NCI-H1048 (cell line): ENCODE data around the gene NF2.

Experiments
- DNase-seq: peaks from one replicate; lab custom pipeline; 2025; lab: John Stamatoyannopoulos, UW

NF2 gene

DNA sequence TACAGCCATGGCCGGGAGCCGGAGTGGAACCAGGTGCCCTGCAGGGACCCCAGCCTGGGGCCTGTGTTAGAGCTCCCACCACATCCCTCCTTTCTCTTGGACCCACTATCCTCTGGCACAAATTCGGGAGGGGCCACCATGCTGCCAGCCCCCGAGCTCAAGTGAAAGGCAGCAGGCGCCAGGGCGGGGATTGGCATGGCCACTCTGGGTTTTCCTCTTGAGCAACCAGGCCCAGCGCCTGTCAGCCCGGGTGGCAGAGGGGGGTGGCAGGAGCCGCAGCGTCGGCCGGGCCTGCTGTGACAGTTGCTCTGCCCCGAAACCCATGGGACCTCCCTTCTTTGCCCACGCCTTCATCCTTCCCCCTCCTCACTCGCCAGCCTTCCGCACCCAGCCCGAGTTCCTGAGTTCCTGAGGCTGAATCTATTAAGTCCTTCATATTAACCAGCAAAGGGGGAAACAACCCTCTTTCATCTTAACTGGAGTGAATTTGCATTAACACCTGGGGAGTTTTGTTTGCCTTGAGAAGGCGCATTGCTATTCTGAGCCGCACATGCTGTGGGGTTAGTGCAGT is 99.6 kb downstream of the NF2 start:
- no peak for DNase-seq

DNA sequence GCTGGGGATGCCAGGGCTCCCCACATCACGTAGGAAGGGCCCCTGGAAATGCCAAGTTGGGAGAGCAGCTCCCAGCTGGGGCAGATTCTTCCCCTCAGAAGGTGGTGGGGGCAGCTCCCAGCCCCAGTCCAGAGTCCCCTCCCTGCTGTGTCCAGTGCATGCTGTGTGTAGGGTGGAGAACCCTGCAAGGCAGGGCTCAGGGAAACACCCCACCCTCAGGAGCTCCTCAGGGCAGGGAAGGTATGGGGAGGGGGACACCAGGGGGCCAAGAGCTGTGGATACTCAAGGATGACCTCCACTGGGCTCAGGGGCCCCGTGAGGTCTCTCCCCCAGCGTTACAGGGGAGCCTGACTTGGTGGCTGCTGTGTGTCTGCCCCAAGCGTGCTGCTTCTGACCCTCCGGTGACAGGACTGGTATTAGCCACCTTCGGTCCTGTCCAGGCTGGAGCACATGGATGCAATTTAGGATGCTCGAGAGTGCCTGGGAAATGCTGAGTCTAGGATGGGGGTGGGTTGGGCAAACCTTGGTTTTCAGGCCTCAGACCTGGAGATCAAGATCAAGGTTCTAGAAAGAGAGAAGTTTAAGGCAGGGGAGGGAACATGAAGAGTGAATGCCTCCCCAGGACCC is 100.2 kb downstream of the NF2 start:
- no peak for DNase-seq

DNA sequence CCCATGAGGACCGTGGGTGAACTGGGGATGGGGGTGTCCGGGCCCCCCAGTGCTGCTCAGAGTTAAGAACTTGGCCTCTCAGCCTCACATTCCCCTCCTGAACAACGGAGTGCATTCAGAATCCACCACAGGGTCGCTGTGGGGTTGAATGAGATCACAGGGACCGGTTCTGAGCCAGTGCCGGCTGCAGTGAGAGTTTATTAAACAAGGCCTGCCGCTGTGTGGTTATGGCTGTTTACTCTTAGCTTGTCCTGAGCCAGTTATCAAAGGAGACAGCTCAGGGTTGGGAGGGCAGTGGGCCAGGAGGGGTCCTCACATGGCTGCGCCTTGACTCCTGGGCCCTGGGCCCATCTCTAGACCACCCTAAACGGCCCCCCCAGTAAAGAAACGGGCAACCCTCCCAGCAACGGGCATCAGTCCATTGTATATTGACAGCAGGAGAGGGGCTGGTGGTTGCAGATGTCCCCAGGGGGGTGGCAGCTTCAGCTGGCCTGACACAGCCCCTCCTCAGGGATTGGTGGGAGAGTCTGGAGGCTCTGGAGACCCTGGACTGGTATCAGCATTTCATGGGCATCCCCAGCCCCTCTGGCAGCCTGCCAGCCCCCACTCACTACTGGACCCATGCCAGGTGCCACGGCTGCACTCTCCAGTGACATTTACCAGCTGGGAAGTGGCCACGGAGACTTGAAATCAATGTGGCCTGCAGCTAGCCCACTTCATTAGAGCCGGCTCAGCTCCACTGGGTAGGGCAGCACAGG is 101.3 kb downstream of the NF2 start:
- no peak for DNase-seq

DNA sequence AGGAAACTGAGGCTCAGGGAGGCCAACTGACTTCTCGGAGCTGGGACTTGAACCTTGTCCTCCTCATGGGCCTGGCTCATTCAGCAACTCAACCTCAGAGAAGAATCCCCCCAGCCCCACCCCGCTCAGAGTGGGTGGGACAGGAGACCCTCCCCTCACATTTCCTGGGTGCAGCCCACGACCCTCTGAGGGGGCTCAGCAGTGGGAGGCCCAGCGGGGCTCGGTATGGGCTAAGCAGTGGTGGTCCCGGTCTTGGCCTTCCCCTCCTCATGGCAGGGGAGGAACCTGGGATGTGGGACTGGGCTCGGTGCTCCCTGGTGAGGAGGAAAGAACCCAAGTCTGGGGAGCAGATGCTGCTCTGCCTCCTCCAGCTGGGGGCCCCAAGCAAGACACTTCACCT is 102.2 kb downstream of the NF2 start:
- no peak for DNase-seq

DNA sequence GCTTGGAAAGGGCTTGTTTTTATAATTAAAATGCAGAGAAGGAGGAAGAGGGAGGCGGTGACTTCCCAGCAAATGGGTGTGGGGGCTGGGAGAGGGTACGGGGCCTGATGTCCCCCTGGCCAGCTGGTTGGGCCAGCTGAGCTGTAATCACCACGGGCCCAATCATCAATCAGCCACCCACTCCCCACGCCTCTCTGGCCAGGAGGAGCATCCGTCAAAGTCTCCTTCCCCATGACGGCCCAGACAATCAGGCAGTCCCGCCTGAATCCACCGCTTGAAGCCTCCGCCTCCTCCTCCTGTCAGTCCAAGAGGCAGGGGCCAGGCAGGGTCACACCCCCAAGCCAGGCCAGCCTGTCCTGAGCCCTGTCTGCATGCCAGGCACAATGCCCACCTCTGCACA is 103.1 kb downstream of the NF2 start:
- DNase-seq, result no peak

- DNase-seq, result no peak
These were observed 103.6 kb downstream of the NF2 start for GRCh38 chr22:29707010-29707409.

DNA sequence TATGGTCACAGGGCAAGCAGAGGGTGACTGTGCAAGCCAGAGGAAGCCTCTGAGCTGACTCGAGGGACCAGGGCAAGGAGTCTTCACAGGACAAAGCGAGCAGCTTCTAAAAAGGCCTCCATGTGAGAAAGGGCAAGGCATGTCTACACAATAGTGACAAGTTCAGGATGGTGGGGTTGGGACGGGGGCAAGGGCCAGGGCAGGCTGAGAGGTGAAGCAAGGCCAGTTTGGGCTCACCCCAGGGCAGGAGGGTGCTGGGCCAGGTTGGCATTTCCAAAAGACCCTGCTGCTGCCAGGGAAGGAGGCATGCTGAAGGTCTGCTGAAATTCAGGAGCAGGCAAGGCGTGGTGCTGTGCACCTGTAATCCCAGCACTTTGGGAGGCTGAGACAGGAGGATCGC is 104.0 kb downstream of the NF2 start:
- DNase-seq, result no peak

- DNase-seq, result no peak
These were observed 106.8 kb downstream of the NF2 start for GRCh38 chr22:29710193-29710592.

- DNase-seq, result no peak
These were observed 107.6 kb downstream of the NF2 start for GRCh38 chr22:29710922-29711593.

GRCh38 chr22:29712119-29712518 is 108.7 kb downstream of the NF2 start:
- no peak for DNase-seq

DNA sequence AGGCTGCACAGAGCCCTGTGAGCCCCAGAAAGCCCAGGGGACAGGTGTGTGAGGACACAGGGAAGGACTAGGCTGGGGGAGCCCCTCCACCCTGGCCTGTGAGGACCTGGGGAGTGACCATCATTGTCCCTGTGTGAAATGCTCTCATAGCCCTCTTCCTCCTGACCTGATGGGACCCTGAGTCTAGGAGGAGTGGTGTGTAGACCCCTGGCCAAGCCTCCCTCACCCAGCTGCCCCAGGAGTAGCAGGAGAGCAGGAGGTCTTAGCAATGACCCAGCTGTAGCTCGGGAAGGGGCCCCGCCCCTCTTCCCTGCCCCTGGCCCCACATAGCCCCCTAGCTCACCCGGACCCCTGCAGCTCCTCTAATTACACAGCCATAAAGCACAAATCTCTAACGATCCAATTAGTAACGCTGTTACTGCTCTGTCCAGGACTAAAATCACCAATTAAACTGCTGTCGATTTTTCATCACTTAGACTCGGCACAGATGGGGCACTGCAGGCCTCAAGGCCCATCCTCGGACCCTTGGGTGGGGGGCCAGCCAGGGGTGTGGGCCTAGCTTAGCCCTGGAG is 109.8 kb downstream of the NF2 start:
- no peak for DNase-seq

DNA sequence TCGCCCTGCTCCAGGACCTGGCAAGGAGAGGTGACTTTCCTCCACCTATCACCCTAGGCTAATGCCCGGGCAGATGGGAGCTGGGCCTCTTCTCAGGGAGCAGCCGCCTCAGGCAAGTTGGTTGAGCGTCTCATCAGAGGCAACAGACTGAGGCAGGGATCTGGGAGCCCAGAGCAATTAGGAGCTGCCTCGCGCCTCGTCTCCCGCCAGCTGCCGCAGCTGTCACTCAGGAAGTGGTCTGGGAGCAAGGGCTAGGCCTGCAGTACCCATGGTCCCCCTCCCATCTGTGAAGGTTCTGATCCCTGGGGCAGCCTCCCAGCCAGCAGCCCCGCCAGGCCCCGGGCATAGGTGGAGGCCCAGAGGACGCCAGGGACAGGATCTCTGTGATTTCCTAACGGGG is 111.8 kb downstream of the NF2 start:
- no peak for DNase-seq

GRCh38 chr22:29715705-29716104 is 112.3 kb downstream of the NF2 start:
- no peak for DNase-seq

DNA sequence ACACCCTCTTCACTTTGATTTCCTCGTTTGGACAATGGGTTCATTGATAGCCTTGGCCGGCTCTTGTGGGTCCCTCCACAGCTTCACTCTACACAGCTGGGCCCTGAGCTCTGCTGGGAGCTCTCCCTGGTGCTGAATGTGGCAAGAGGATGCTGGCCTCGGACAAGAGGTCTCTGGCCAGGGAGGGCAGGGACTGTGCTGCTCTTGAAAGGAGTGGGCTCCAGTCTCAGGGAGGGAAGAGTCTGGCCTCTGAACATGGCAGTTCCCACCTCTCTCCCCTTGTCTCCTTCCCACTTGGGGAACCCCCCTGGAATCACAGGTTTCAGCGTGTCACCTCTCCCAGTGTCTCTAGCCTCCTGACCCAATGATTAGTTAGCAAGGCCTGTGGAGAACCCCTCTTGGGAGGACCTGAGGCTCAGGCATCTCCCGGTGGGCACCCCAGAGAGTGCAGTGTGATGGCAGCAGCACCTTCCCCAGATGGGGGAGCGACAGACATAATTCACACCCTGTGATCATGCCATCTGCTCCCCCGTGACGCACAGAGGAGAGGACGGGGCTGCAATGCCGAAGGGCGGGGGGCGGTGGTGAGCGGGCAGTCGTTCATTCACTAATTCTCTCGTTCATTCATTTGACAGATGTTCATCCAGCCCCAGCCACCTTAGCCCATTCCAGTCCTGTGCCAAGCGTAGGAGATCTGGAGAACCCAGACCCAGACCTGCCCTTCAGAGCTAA is 113.5 kb downstream of the NF2 start:
- DNase-seq, result peak; percentile 59

DNA sequence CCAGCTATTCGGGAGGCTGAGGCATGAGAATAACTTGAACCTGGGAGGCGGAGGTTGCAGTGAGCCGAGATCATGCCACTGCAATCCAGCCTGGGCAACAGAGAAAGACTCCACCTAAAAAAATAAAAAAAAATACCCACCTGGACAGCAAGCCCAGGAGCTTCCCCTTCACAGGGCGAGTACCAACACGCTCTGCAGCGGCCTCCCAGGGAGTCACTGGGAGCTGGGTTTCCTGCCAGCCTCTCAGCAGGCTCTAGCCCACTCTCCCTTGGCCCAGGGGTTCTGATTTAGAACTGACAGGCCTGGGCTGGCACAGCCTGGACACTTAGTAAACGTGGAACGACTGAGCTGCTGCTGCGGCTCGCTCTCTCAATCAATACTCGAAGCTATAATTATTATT is 114.4 kb downstream of the NF2 start:
- no peak for DNase-seq

GRCh38 chr22:29718949-29719898 is 115.8 kb downstream of the NF2 start:
- no peak for DNase-seq

DNA sequence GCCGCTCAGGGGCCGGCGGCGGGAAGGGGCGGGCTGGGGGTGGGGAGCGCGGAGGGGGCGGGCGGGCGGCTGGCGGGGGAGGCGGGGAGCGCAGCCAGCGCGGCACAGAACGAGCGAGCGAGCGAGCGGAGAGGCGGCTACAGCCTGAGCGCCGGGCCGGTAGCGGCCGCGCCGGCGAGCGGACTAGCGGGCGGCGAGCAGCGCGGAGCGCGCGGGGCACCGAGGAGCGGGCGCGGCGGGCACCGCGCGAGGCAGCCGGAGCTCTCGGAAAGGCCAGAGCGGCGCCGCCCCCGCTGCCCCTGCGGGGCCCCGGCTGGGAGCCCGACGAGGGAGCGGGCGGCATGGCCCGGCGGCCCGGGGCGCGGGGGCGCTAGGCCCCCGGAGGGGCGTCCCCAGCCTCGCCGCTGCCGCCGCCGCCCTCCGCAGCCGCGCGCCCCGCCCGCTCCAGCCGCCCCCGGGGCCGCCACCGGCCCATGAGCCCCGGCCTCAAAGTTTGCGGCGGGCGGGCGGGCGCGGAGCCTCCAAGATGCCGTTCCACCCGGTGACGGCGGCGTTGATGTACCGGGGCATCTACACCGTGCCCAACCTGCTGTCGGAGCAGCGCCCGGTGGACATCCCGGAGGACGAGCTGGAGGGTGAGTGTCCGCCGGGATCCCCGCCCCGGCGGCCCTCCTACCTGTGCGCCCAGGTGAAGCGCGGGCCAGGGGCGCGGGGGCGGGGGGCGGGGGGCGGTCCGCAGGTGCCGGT is 116.6 kb downstream of the NF2 start, which contains the start of gene CABP7:
Gene CABP7, plus strand, starts transcription at position 105 of the 747 bp plus-strand sequence. Its CDS starts 422 bp downstream, at position 527.
- DNase-seq, result no peak

- DNase-seq, result no peak
These were observed 117.4 kb downstream of the NF2 start for GRCh38 chr22:29720811-29721323.

- DNase-seq, result no peak
These were observed 118.7 kb downstream of the NF2 start for GRCh38 chr22:29722151-29722550.

GRCh38 chr22:29722587-29722986 is 119.2 kb downstream of the NF2 start:
- DNase-seq, result no peak
